Natural killer cell (primary cell): Measurements from ENCODE around the gene GVQW3. TPM values are rescaled to one million over a fixed set of nuclear protein-coding genes. Genes with fewer than 3 reads are reported as not detected.
A peak's percentile ranks its signal among the peaks of the same experiment; 100 is the strongest.

Source experiments
- ATAC-seq, 3 donors: fragments of 150-1000 bp in 2 of 3; fragments of 200-7000 bp in 1 of 3; cut with Tn5 transposase; 1 replicate in 1 of 3; 2 replicates in 2 of 3; pipeline ENCODE4 v1.10.0; 2021; ENCODE audit warnings: mild to moderate bottlenecking in 2 of 3, moderate library complexity in 2 of 3
- DNase-seq, 2 donors: peaks; one replicate each; pipeline versions ENCODE4 v3.0.0 to v3.0.0-alpha.2; 2013 to 2021; ENCODE audit warnings: mixed read lengths in 1 of 2
- H3K27ac ChIP-seq: one replicate; pipeline ENCODE4 v1.5.1; 2013; ENCODE audit warnings: mild to moderate bottlenecking, low read length
- H3K27me3 ChIP-seq: one replicate; pipeline ENCODE4 v1.6.1; 2013; ENCODE audit warnings: low read length; ENCODE audit not compliant: control insufficient read depth, insufficient read depth
- H3K36me3 ChIP-seq: one replicate; pipeline ENCODE4 v1.6.1; 2013; ENCODE audit warnings: low read length; ENCODE audit not compliant: control insufficient read depth, insufficient read depth
- H3K4me1 ChIP-seq: one replicate; pipeline ENCODE4 v1.6.1; 2013; ENCODE audit warnings: low read length; ENCODE audit not compliant: control insufficient read depth, insufficient read depth
- H3K4me3 ChIP-seq: one replicate; pipeline ENCODE4 v1.5.1; 2013; ENCODE audit warnings: low read length
- H3K9me3 ChIP-seq: one replicate; pipeline ENCODE4 v1.6.1; 2013; ENCODE audit warnings: low read length; ENCODE audit not compliant: control insufficient read depth, insufficient read depth
- H3K27ac Mint-ChIP-seq, 2 donors: one replicate each; pipeline ENCODE4 v1.8.0; 2022; ENCODE audit warnings: mild to moderate bottlenecking in 2 of 2, mixed read lengths in 2 of 2, moderate library complexity in 1 of 2
- H3K27me3 Mint-ChIP-seq, 2 donors: one replicate each; pipeline ENCODE4 v1.8.0; 2022; ENCODE audit warnings: low read depth in 2 of 2, mixed read lengths in 2 of 2
- H3K36me3 Mint-ChIP-seq: one replicate; pipeline ENCODE4 v1.8.0; 2022; ENCODE audit warnings: mixed read lengths
- H3K4me1 Mint-ChIP-seq, 2 donors: one replicate each; pipeline ENCODE4 v1.8.0; 2022; ENCODE audit warnings: mixed read lengths in 2 of 2
- H3K4me3 Mint-ChIP-seq: one replicate; pipeline ENCODE4 v1.8.0; 2022; ENCODE audit warnings: mild to moderate bottlenecking, moderate library complexity, mixed read lengths
- H3K9me3 Mint-ChIP-seq, 2 donors: one replicate each; pipeline ENCODE4 v1.8.0; 2022; ENCODE audit warnings: mixed read lengths in 2 of 2
- WGBS: methylation state at CpG from one replicate; pipeline ENCODE4 v1.1.7; 2013; ENCODE audit warnings: missing lambda C conversion rate; ENCODE audit not compliant: insufficient coverage; 5-methylcytosine and 5-hydroxymethylcytosine counted together
- intact Hi-C: fragments of 100-400 bp; cut with micrococcal nuclease; formaldehyde crosslinking; loops from one replicate; pipeline ENCODE4 v1.14.2; 2022
- total RNA-seq, 4 donors: library from RNA; stranded (reverse); fragments of 120-200 nt in 1 of 4; gene quantifications; one replicate each; pipeline versions ENCODE4 v1.2.3 to v1.2.4, GENCODE V29; 2013 to 2022
- TF ChIP-seq, protein P1 (sequence below): fragments of 200-600 bp; IDR thresholded peaks from one replicate; pipeline ENCODE4 v1.8.0; 2022; ENCODE audit warnings: antibody characterized with exemption

The GVQW3 gene
- total RNA-seq, 3 donors from 2014 or later (not counting 1 experiment from before 2014, with no cell fraction given), result 3.2 to 5.6 (median 4.0) TPM

DNA sequence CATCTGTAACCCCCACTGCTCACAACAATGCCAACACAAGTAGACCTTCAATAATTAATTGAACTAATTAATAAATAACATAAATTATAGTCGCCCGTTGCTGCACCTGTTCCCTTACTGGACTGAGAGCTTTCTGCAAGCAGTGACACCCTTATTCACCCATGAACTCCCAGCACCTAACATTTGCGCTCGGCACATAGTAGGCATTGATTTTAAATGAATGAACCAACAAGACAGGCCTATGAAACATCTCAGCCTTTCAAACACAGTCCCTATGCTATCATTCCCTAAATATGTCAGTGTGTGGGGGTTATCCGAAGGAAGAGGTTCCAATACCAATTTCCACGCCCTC lies 1.3 kb upstream of the GVQW3 start:
- Histone ChIP-seq H3K36me3 (no peaks in the 10 kb centered on the region), H3K4me1 (peaks cover 24% of the 10 kb centered on the region), H3K27ac (peak overlapping the region; percentile 68), H3K27me3 (no peaks in the 10 kb centered on the region), H3K4me3 (peak overlapping the region; percentile 58), H3K9me3 (no peaks in the 10 kb centered on the region)
- no peaks in the 10 kb centered on the region for H3K27me3 Mint-ChIP-seq
- no peaks in the 10 kb centered on the region for H3K9me3 Mint-ChIP-seq
- H3K27ac Mint-ChIP-seq, result peak overlapping the region; percentile 91 to 93
- WGBS, result 81% methylated on average over 4 of the region's 6 CpGs
- DNase-seq (no peak), ATAC-seq (no peak)
- peak overlapping the region; percentile 93 for H3K4me3 Mint-ChIP-seq
- peaks cover 39 to 69% of the 10 kb centered on the region in 2 donors for H3K4me1 Mint-ChIP-seq
- H3K36me3 Mint-ChIP-seq, result no peaks in the 10 kb centered on the region
- TF ChIP-seq, protein P1, sequence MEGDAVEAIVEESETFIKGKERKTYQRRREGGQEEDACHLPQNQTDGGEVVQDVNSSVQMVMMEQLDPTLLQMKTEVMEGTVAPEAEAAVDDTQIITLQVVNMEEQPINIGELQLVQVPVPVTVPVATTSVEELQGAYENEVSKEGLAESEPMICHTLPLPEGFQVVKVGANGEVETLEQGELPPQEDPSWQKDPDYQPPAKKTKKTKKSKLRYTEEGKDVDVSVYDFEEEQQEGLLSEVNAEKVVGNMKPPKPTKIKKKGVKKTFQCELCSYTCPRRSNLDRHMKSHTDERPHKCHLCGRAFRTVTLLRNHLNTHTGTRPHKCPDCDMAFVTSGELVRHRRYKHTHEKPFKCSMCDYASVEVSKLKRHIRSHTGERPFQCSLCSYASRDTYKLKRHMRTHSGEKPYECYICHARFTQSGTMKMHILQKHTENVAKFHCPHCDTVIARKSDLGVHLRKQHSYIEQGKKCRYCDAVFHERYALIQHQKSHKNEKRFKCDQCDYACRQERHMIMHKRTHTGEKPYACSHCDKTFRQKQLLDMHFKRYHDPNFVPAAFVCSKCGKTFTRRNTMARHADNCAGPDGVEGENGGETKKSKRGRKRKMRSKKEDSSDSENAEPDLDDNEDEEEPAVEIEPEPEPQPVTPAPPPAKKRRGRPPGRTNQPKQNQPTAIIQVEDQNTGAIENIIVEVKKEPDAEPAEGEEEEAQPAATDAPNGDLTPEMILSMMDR, result no peak
- intact Hi-C loops, result loop anchor here (10.0 kb wide), 1 partner anchor 135 kb away; no protein-coding TSS in a partner anchor

DNA sequence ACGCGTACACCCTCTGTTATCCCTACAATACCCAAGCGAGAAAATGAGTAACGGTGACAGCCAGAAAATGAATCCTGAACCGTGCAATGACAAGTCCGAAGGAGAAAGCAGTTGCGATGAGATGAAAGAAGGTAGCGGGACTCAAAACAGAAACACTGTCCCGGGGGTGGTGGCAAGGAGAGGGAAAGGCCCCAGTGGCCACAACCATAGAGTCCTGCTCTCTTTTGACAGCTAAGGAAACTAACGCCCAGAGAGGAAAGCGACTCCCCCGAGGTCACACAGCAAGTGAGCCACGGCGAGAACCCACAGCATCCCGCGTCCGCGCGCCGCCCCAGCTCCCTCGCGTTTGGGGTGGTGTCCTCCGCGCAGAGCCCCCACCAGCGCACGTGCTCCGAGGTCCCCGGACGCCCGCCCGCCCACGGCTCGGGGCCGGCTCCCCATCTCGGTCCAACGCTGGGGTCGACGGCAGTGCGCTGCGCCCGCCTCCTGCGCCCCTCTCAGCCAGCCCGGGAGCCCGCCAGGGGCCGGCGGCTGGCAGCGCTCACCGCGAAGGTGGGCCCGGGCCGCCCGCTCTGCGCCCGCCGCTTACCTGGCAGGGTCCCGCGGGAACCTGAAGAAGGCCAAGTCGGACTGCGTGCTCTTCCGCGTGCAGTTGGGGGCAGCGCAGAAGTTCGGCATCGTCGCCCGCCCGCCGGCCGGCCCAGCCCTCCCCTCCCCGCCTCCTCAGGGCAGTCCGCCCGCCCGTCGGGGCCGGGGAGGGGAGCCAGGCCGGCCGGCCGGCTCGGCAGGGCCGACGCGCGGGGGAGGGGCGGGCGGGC lies 755 bp upstream of the GVQW3 start:
- H3K27ac Mint-ChIP-seq, result peak overlapping the region; percentile 91 to 93
- H3K36me3 Mint-ChIP-seq, result no peaks in the 10 kb centered on the region
- no peaks in the 10 kb centered on the region for H3K27me3 ChIP-seq
- H3K4me1 ChIP-seq, result peaks cover 24% of the 10 kb centered on the region
- WGBS, result under 1% methylated on average over 78 of the region's 85 CpGs
- H3K36me3 ChIP-seq, result no peaks in the 10 kb centered on the region
- no peaks in the 10 kb centered on the region for H3K27me3 Mint-ChIP-seq
- no peaks in the 10 kb centered on the region for H3K9me3 Mint-ChIP-seq
- ATAC-seq, result peak; percentile 44 to 52 (median 45)
- H3K4me3 ChIP-seq, result peak overlapping the region; percentile 58
- H3K4me3 Mint-ChIP-seq, result peak overlapping the region; percentile 93
- no peaks in the 10 kb centered on the region for H3K9me3 ChIP-seq
- peak; percentile 61 to 75 for DNase-seq
- peaks cover 39 to 66% of the 10 kb centered on the region in 2 donors for H3K4me1 Mint-ChIP-seq
- intact Hi-C loops, result loop anchor here (10.0 kb wide), 1 partner anchor 134 kb away; no protein-coding TSS in a partner anchor
- peak overlapping the region; percentile 68 for H3K27ac ChIP-seq
- TF ChIP-seq, protein P1, result no peak

DNA sequence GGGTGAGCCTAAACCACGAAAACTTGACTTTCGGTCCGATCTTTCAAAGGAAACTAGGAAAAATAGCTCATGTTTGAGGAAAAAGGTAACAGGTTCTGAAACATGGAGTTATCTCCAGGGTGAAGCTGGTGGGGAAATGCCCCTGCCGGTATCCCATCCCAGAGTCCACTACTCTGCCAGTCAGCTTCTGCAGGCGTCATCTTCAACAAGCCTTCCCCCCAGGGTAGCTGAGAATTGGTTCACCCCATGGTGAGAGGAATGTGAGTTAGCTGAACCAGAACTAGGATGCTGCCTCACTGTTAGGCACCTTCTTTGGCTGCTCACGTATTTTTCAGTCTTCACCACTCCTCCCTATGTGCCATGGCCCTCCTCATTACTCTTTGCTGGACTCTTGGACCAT lies 1.1 kb downstream of the GVQW3 start:
- Histone ChIP-seq H3K4me3 (no peak overlapping the region), H3K36me3 (no peaks in the 10 kb centered on the region), H3K27me3 (no peaks in the 10 kb centered on the region), H3K9me3 (no peaks in the 10 kb centered on the region), H3K4me1 (peaks cover 24% of the 10 kb centered on the region), H3K27ac (no peak overlapping the region)
- intact Hi-C loops, result loop anchor here (10.0 kb wide), 1 partner anchor 133 kb away; no protein-coding TSS in a partner anchor
- H3K4me1 Mint-ChIP-seq, result peaks cover 31 to 55% of the 10 kb centered on the region in 2 donors
- TF ChIP-seq, protein P1, result no peak
- peak overlapping the region; percentile 93 for H3K4me3 Mint-ChIP-seq
- ATAC-seq (no peak), DNase-seq (no peak)
- H3K36me3 Mint-ChIP-seq, result no peaks in the 10 kb centered on the region
- H3K27me3 Mint-ChIP-seq, result no peaks in the 10 kb centered on the region
- H3K9me3 Mint-ChIP-seq, result no peaks in the 10 kb centered on the region
- H3K27ac Mint-ChIP-seq, result no peak overlapping the region
- 82% methylated on average over 4 of the region's 6 CpGs for WGBS
